BLaER1 treated with 17β-estradiol and CSF1 and Interleukin-3, amounts not matched to agents 10 nM and 100 nM (cell line): Measurements from ENCODE around the gene PYM1.
A peak's percentile ranks its signal among the peaks of the same experiment; 100 is the strongest.
"Not testable (repeated sequence)": the region's sequence is repeated elsewhere in the genome, so short reads cannot be mapped to it uniquely, and the experiment has no call there.

ENCODE experiments used
- H3K27ac ChIP-seq, 11 experiments: shearing (Covaris generic); formaldehyde crosslinking; 2 replicates each; pipeline ENCODE4 v1.8.1; 2022
- H3K27me3 ChIP-seq, 11 experiments: shearing (Covaris generic); formaldehyde crosslinking; 2 replicates each; pipeline ENCODE4 v1.8.1; 2022
- H3K36me3 ChIP-seq, 11 experiments: shearing (Covaris generic); formaldehyde crosslinking; 2 replicates each; pipeline ENCODE4 v1.8.1; 2022
- H3K4me1 ChIP-seq, 10 experiments: shearing (Covaris generic); formaldehyde crosslinking; 2 replicates each; pipeline ENCODE4 v1.8.1; 2022
- H3K4me2 ChIP-seq, 11 experiments: shearing (Covaris generic); formaldehyde crosslinking; 2 replicates each; pipeline ENCODE4 v1.8.1; 2022
- H3K4me3 ChIP-seq, 10 experiments: shearing (Covaris generic); formaldehyde crosslinking; 2 replicates each; pipeline ENCODE4 v1.8.1; 2022
- H3K9ac ChIP-seq, 11 experiments: shearing (Covaris generic); formaldehyde crosslinking; 2 replicates each; pipeline ENCODE4 v1.8.1; 2022
- H3K9me3 ChIP-seq, 11 experiments: shearing (Covaris generic); formaldehyde crosslinking; replicated peaks in 1 of 11; 2 replicates each; pipeline ENCODE4 v1.8.1; 2022
- H4K20me1 ChIP-seq, 11 experiments: shearing (Covaris generic); formaldehyde crosslinking; 2 replicates each; pipeline ENCODE4 v1.8.1; 2022
- Cebpa-rat ChIP-seq, 11 experiments: shearing (Covaris generic); IDR thresholded peaks; 2 replicates each; pipeline ENCODE4 v1.8.1; 2022

Gene PYM1

GRCh38 chr12:55875704-55876467 lies 51.8 kb downstream of the PYM1 start:
- no peaks in the 10 kb centered on the region for H4K20me1 ChIP-seq
- TF ChIP-seq Cebpa-rat (IDR thresholded peaks at IDR 0.05) = no peak
- H3K4me2 ChIP-seq = no peak overlapping the region
- H3K4me1 ChIP-seq = peaks cover 0 to 7% (median 0%) of the 10 kb centered on the region in 10 experiments; a peak in 2 of 20 replicates
- H3K9me3 ChIP-seq = peaks cover 22 to 33% (median 25%) of the 10 kb centered on the region in 11 experiments
- no peaks in the 10 kb centered on the region for H3K27me3 ChIP-seq
- H3K4me3 ChIP-seq = no peak overlapping the region
- no peaks in the 10 kb centered on the region; a peak in 1 of 22 replicates for H3K36me3 ChIP-seq
- H3K9ac ChIP-seq = no peak overlapping the region
- H3K27ac ChIP-seq = no peak overlapping the region

- Histone ChIP-seq H3K36me3 (no peaks in the 10 kb centered on the region; a peak in 1 of 22 replicates), H3K4me1 (peaks cover 0 to 7% (median 0%) of the 10 kb centered on the region in 10 experiments; a peak in 2 of 20 replicates), H3K27me3 (no peaks in the 10 kb centered on the region), H3K4me3 (no peak overlapping the region), H3K9me3 (peaks cover 22 to 30% (median 25%) of the 10 kb centered on the region in 11 experiments), H4K20me1 (no peaks in the 10 kb centered on the region), H3K27ac (no peak overlapping the region), H3K4me2 (peak overlapping the region in 1 of 11 experiments; percentile 32; a peak in 1 of 22 replicates), H3K9ac (no peak overlapping the region)
- no peak for TF ChIP-seq Cebpa-rat (IDR thresholded peaks at IDR 0.05)
Measured at GRCh38 chr12:55874443-55874842, 53.3 kb downstream of the PYM1 start.

- not testable (repeated sequence) for H3K27me3 ChIP-seq, H3K4me3 ChIP-seq, H3K36me3 ChIP-seq, H3K4me2 ChIP-seq, H4K20me1 ChIP-seq, H3K27ac ChIP-seq, H3K4me1 ChIP-seq, H3K9ac ChIP-seq
- TF ChIP-seq Cebpa-rat (IDR thresholded peaks at IDR 0.05) = 0 out of 22 replicates have a peak, but pooled peaks of 1 of the 11 experiments have one; percentile 31
- H3K9me3 ChIP-seq = peaks cover 24 to 42% (median 35%) of the 10 kb centered on the region in 11 experiments
Measured at GRCh38 chr12:55866454-55867004, 61.2 kb downstream of the PYM1 start.

GRCh38 chr12:55865327-55865726 lies 62.4 kb downstream of the PYM1 start:
- Histone ChIP-seq H3K4me2 (no peak overlapping the region), H3K9me3 (peaks cover 24 to 42% (median 35%) of the 10 kb centered on the region in 11 experiments), H3K9ac (no peak overlapping the region), H3K27ac (no peak overlapping the region), H4K20me1 (no peaks in the 10 kb centered on the region), H3K36me3 (peaks cover 0 to 4% (median 0%) of the 10 kb centered on the region in 11 experiments; a peak in 1 of 22 replicates), H3K4me3 (peak overlapping the region in 1 of 10 experiments; percentile 15; a peak in 1 of 20 replicates), H3K27me3 (no peaks in the 10 kb centered on the region), H3K4me1 (no peaks in the 10 kb centered on the region)
- no peak for TF ChIP-seq Cebpa-rat (IDR thresholded peaks at IDR 0.05)

GRCh38 chr12:55862931-55863330 lies 64.8 kb downstream of the PYM1 start:
- H3K4me3 ChIP-seq, H3K27ac ChIP-seq, H3K9ac ChIP-seq, H3K27me3 ChIP-seq, H3K4me2 ChIP-seq, H4K20me1 ChIP-seq, H3K36me3 ChIP-seq, H3K4me1 ChIP-seq: not testable (repeated sequence)
- peaks cover 24 to 42% (median 35%) of the 10 kb centered on the region in 11 experiments for H3K9me3 ChIP-seq

GRCh38 chr12:55862286-55862685 lies 65.4 kb downstream of the PYM1 start:
- H3K9me3 ChIP-seq = peaks cover 24 to 42% (median 35%) of the 10 kb centered on the region in 11 experiments
- H3K36me3 ChIP-seq = peaks cover 0 to 4% (median 0%) of the 10 kb centered on the region in 11 experiments; a peak in 1 of 22 replicates
- no peak for TF ChIP-seq Cebpa-rat (IDR thresholded peaks at IDR 0.05)
- no peaks in the 10 kb centered on the region for H3K27me3 ChIP-seq
- no peaks in the 10 kb centered on the region for H4K20me1 ChIP-seq
- H3K27ac ChIP-seq = no peak overlapping the region
- H3K4me2 ChIP-seq = no peak overlapping the region
- no peak overlapping the region for H3K4me3 ChIP-seq
- no peaks in the 10 kb centered on the region for H3K4me1 ChIP-seq
- H3K9ac ChIP-seq = no peak overlapping the region

GRCh38 chr12:55861871-55862270 lies 65.8 kb downstream of the PYM1 start:
- peaks cover 24 to 40% (median 35%) of the 10 kb centered on the region in 11 experiments for H3K9me3 ChIP-seq
- TF ChIP-seq Cebpa-rat (IDR thresholded peaks at IDR 0.05) = no peak

GRCh38 chr12:55861396-55861795 lies 66.3 kb downstream of the PYM1 start:
- no peak overlapping the region for H3K4me3 ChIP-seq
- peaks cover 0 to 4% (median 0%) of the 10 kb centered on the region in 11 experiments; a peak in 1 of 22 replicates for H3K36me3 ChIP-seq
- peaks cover 23 to 40% (median 32%) of the 10 kb centered on the region in 11 experiments for H3K9me3 ChIP-seq
- no peak for TF ChIP-seq Cebpa-rat (IDR thresholded peaks at IDR 0.05)
- H4K20me1 ChIP-seq = no peaks in the 10 kb centered on the region
- no peak overlapping the region for H3K4me2 ChIP-seq
- no peaks in the 10 kb centered on the region for H3K27me3 ChIP-seq
- no peak overlapping the region for H3K27ac ChIP-seq
- no peaks in the 10 kb centered on the region for H3K4me1 ChIP-seq
- no peak overlapping the region for H3K9ac ChIP-seq

More at GRCh38 chr12:55861871-55862270, 65.8 kb downstream of the PYM1 start:
- peaks cover 0 to 4% (median 0%) of the 10 kb centered on the region in 11 experiments; a peak in 1 of 22 replicates for H3K36me3 ChIP-seq
- H3K27me3 ChIP-seq = no peaks in the 10 kb centered on the region
- no peaks in the 10 kb centered on the region for H4K20me1 ChIP-seq
- no peak overlapping the region for H3K9ac ChIP-seq
- no peak overlapping the region for H3K4me3 ChIP-seq
- no peak overlapping the region for H3K4me2 ChIP-seq
- no peak overlapping the region for H3K27ac ChIP-seq
- H3K4me1 ChIP-seq = no peaks in the 10 kb centered on the region

- H3K9ac ChIP-seq = no peak overlapping the region
Measured at GRCh38 chr12:55852740-55853139, 75.0 kb downstream of the PYM1 start.

More at GRCh38 chr12:55852740-55853139, 75.0 kb downstream of the PYM1 start:
- H3K4me1 ChIP-seq = peaks cover 0 to 39% (median 17%) of the 10 kb centered on the region in 10 experiments; a peak in 15 of 20 replicates
- H3K9me3 ChIP-seq = no peaks in the 10 kb centered on the region
- H3K36me3 ChIP-seq = no peaks in the 10 kb centered on the region
- TF ChIP-seq Cebpa-rat (IDR thresholded peaks at IDR 0.05) = no peak
- no peak overlapping the region for H3K27ac ChIP-seq
- no peak overlapping the region for H3K4me3 ChIP-seq
- H4K20me1 ChIP-seq = no peaks in the 10 kb centered on the region
- H3K27me3 ChIP-seq = no peaks in the 10 kb centered on the region
- H3K4me2 ChIP-seq = no peak overlapping the region
